ENCODE results near the gene GPR151. TPM values are rescaled to one million over a fixed set of nuclear protein-coding genes. Genes with fewer than 3 reads are reported as not detected.

Gene GPR151
- total RNA-seq, 1 donor from 2014 or later, result not detected

DNA sequence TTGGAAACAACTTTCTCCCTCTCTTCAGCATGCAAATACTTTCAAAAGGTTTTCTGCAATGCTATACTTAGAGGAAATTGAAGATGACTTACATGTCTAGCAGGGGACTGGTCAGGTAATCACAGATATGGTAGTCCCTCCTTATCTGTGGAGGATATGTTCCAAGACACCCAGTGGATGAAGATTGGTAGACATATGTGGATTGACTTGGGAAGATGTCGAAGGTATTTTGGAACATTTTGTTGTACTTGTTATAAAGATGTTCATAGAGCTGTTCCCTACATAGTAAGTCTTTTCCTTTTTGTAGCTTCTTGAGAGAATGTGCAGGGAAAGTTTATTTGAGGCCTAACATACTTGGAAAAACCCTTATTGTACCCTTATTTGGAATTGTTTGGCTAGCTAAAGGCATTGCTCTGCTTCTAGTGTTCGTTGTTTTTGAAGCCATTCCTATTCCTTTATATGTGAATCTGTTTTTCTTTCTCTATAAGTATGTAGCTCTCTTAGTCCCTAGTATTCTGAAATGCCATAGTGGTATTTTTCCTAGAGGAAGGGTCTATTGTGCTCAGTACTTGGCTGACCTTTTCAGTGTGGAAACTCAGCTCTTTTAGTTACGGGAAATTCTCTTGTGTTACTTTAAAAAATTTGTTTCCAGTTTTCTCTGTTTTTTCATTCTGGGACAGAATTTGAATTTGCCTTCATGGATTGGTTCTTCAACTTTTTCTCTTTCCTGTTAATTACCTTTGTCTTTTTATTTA lies 25.7 kb downstream of the GPR151 start:
- DNase-seq (ENCODE audit: low read depth) (no peak), FAIRE-seq (no peak)
- Mint-ChIP-seq H3K27me3 (ENCODE audit: low read depth, unreplicated experiment) (no peaks in the 10 kb centered on the region), H3K4me1 (ENCODE audit: low read depth, unreplicated experiment) (no peaks in the 10 kb centered on the region), H3K36me3 (ENCODE audit: low read depth, unreplicated experiment) (peaks cover 1% of the 10 kb centered on the region), H3K4me3 (ENCODE audit: unreplicated experiment) (no peak overlapping the region), H3K27ac (ENCODE audit: unreplicated experiment) (no peak overlapping the region), H3K9me3 (ENCODE audit: unreplicated experiment) (no peaks in the 10 kb centered on the region)
- H3K79me2 ChIP-seq (ENCODE audit: insufficient read depth, low read length), result no peaks in the 10 kb centered on the region
- no peaks in the 10 kb centered on the region for H4K20me1 ChIP-seq (ENCODE audit: insufficient read depth, low read length)
- no peak overlapping the region for H2AFZ ChIP-seq (ENCODE audit: low read depth, low read length)
- no peak overlapping the region for H3K27ac ChIP-seq (ENCODE audit: low read depth, low read length)
- TF ChIP-seq, protein P1, sequence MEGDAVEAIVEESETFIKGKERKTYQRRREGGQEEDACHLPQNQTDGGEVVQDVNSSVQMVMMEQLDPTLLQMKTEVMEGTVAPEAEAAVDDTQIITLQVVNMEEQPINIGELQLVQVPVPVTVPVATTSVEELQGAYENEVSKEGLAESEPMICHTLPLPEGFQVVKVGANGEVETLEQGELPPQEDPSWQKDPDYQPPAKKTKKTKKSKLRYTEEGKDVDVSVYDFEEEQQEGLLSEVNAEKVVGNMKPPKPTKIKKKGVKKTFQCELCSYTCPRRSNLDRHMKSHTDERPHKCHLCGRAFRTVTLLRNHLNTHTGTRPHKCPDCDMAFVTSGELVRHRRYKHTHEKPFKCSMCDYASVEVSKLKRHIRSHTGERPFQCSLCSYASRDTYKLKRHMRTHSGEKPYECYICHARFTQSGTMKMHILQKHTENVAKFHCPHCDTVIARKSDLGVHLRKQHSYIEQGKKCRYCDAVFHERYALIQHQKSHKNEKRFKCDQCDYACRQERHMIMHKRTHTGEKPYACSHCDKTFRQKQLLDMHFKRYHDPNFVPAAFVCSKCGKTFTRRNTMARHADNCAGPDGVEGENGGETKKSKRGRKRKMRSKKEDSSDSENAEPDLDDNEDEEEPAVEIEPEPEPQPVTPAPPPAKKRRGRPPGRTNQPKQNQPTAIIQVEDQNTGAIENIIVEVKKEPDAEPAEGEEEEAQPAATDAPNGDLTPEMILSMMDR (IDR thresholded peaks at IDR 0.05; ENCODE audit: insufficient read depth, low read depth, low read length), result no peak
- TF ChIP-seq EZH2 (IDR thresholded peaks at IDR 0.05; ENCODE audit: insufficient read depth, low read length), result no peak
- peaks cover 29% of the 10 kb centered on the region for H3K36me3 ChIP-seq (ENCODE audit: insufficient read depth, low read length)
- no peak overlapping the region for H3K4me2 ChIP-seq (ENCODE audit: low read length)
- no peak overlapping the region for H3K4me3 ChIP-seq (ENCODE audit: insufficient read depth, low read depth, low read length)
- H3K27me3 ChIP-seq (ENCODE audit: insufficient read depth, low read length), result no peaks in the 10 kb centered on the region
- H3K9ac ChIP-seq (ENCODE audit: low read length), result no peak overlapping the region
- H3K4me1 ChIP-seq (ENCODE audit: insufficient read depth, low read length), result no peaks in the 10 kb centered on the region
- H3K9me3 ChIP-seq (ENCODE audit: insufficient read depth, low read depth, low read length), result no peaks in the 10 kb centered on the region

DNA sequence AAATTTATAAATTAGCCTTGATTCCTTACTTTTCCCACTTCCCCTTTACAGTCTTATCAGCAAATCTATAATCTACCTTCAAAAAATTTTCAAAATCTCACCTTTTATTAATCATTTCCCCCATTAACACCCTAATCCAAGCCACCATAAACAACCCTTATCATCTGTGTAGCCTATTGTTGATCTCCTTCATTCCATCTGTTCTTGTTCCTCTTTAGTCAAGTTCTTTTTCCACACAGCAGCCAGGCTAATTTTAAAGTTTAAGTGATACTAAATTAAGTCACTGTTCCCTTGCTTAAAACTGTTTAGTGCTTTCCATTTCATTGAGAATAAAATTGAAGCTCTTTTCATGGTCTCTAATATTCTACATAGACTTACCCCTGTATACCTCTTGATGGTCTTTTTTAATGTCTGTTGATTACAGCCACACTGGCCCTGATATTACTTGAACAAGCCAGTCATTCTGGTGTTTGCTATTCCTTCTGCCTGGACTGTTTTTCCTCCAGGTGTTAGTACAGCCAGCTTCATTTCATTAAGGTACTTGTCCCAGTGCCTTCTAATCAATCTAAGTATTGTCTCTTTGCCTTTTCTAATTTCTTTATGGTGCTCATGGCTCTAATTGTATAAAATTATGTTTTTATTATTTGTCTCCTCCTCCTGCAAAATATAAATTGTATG lies 31.1 kb downstream of the GPR151 start:
- H3K4me3 Mint-ChIP-seq (ENCODE audit: unreplicated experiment), result no peak overlapping the region
- Histone ChIP-seq H3K27me3 (ENCODE audit: insufficient read depth, low read length) (no peaks in the 10 kb centered on the region), H3K4me1 (ENCODE audit: insufficient read depth, low read length) (no peaks in the 10 kb centered on the region), H3K4me3 (ENCODE audit: insufficient read depth, low read depth, low read length) (no peak overlapping the region), H3K9me3 (ENCODE audit: insufficient read depth, low read depth, low read length) (no peaks in the 10 kb centered on the region), H2AFZ (ENCODE audit: low read depth, low read length) (no peak overlapping the region), H3K9ac (ENCODE audit: low read length) (no peak overlapping the region), H4K20me1 (ENCODE audit: insufficient read depth, low read length) (no peaks in the 10 kb centered on the region), H3K4me2 (ENCODE audit: low read length) (no peak overlapping the region), H3K27ac (ENCODE audit: low read depth, low read length) (no peak overlapping the region), H3K36me3 (ENCODE audit: insufficient read depth, low read length) (peaks cover 53% of the 10 kb centered on the region), H3K79me2 (ENCODE audit: insufficient read depth, low read length) (peaks cover 2% of the 10 kb centered on the region)
- no peaks in the 10 kb centered on the region for H3K9me3 Mint-ChIP-seq (ENCODE audit: unreplicated experiment)
- FAIRE-seq (no peak), DNase-seq (ENCODE audit: low read depth) (no peak)
- TF ChIP-seq EZH2 (IDR thresholded peaks at IDR 0.05; ENCODE audit: insufficient read depth, low read length), result no peak
- TF ChIP-seq, protein P1 (IDR thresholded peaks at IDR 0.05; ENCODE audit: insufficient read depth, low read depth, low read length), result no peak
- H3K27me3 Mint-ChIP-seq (ENCODE audit: low read depth, unreplicated experiment), result no peaks in the 10 kb centered on the region
- H3K36me3 Mint-ChIP-seq (ENCODE audit: low read depth, unreplicated experiment), result no peaks in the 10 kb centered on the region
- no peak overlapping the region for H3K27ac Mint-ChIP-seq (ENCODE audit: unreplicated experiment)
- H3K4me1 Mint-ChIP-seq (ENCODE audit: low read depth, unreplicated experiment), result no peaks in the 10 kb centered on the region

DNA sequence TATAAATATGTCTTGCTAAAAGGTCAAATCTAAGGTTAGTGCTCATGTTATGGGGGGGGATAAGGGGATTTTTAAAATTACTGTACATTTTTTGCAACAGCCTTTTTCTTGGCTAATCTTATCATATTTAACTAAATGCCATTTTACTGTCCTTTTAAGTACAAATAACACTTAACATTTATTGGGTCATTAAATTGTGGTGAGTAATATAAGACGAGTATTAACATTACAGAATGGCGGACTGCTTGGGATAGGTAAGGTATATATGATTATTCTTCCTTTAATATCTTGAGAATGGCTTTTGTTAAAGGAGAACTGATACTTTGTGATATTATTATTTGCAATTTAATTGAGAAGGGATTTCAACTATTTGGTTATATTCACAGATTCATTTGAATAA lies 33.2 kb downstream of the GPR151 start:
- TF ChIP-seq EZH2 (IDR thresholded peaks at IDR 0.05; ENCODE audit: insufficient read depth, low read length), result no peak
- TF ChIP-seq, protein P1 (IDR thresholded peaks at IDR 0.05; ENCODE audit: insufficient read depth, low read depth, low read length), result no peak
- Histone ChIP-seq H4K20me1 (ENCODE audit: insufficient read depth, low read length) (no peaks in the 10 kb centered on the region), H3K9ac (ENCODE audit: low read length) (no peak overlapping the region), H3K27ac (ENCODE audit: low read depth, low read length) (no peak overlapping the region), H3K27me3 (ENCODE audit: insufficient read depth, low read length) (no peaks in the 10 kb centered on the region), H3K4me2 (ENCODE audit: low read length) (no peak overlapping the region), H3K36me3 (ENCODE audit: insufficient read depth, low read length) (peaks cover 46% of the 10 kb centered on the region), H3K9me3 (ENCODE audit: insufficient read depth, low read depth, low read length) (no peaks in the 10 kb centered on the region), H3K4me1 (ENCODE audit: insufficient read depth, low read length) (no peaks in the 10 kb centered on the region), H3K79me2 (ENCODE audit: insufficient read depth, low read length) (peaks cover 6% of the 10 kb centered on the region), H2AFZ (ENCODE audit: low read depth, low read length) (no peak overlapping the region), H3K4me3 (ENCODE audit: insufficient read depth, low read depth, low read length) (no peak overlapping the region)
- H3K36me3 Mint-ChIP-seq (ENCODE audit: low read depth, unreplicated experiment), result no peaks in the 10 kb centered on the region
- H3K9me3 Mint-ChIP-seq (ENCODE audit: unreplicated experiment), result no peaks in the 10 kb centered on the region
- no peak for FAIRE-seq
- H3K27ac Mint-ChIP-seq (ENCODE audit: unreplicated experiment), result no peak overlapping the region
- H3K4me3 Mint-ChIP-seq (ENCODE audit: unreplicated experiment), result no peak overlapping the region
- no peaks in the 10 kb centered on the region for H3K27me3 Mint-ChIP-seq (ENCODE audit: low read depth, unreplicated experiment)
- H3K4me1 Mint-ChIP-seq (ENCODE audit: low read depth, unreplicated experiment), result no peaks in the 10 kb centered on the region
- DNase-seq (ENCODE audit: low read depth), result no peak

All from astrocyte (in vitro differentiated cells and primary cell).